OCI-LY7 (cell line): ENCODE results near the gene PGC.

Experiments used
- CTCF ChIP-seq: fragments of 200-600 bp; sonication (generic); conservative IDR thresholded peaks from 2 replicates; pipeline ENCODE4 v1.5.1; 2014; ENCODE audit warnings: mild to moderate bottlenecking, antibody characterized with exemption, low read length, moderate library complexity, mixed read lengths
- EZH2phosphoT487 ChIP-seq: fragments of 200-600 bp; sonication (generic); IDR thresholded peaks from 2 replicates; pipeline ENCODE4 v1.6.1; 2018; ENCODE audit warnings: low read depth, borderline replicate concordance, mild to moderate bottlenecking, mixed run types, antibody characterized with exemption, low read length, moderate library complexity, mixed read lengths

GRCh38 chr6:41724228-41724580, 23.0 kb downstream of the PGC start:
- TF ChIP-seq CTCF (no peak), EZH2phosphoT487 (no peak)
